HG02943 (cell line): ENCODE data around the gene EED.
"Not testable (repeated sequence)": the region's sequence is repeated elsewhere in the genome, so short reads cannot be mapped to it uniquely, and the experiment has no call there.

Source experiments
- ATAC-seq: cut with Tn5 transposase; IDR thresholded peaks from one replicate; pipeline ENCODE4 v1.9.1; 2021; ENCODE audit warnings: mild to moderate bottlenecking, low read depth, moderate library complexity; ENCODE audit not compliant: unreplicated experiment

The EED gene

GRCh38 chr11:86218125-86219084 lies 26.1 kb upstream of the EED start:
- peak; percentile 39 for ATAC-seq

GRCh38 chr11:86219311-86220193 lies 25.0 kb upstream of the EED start:
- peak; percentile 81 for ATAC-seq

GRCh38 chr11:86220653-86221052 lies 23.9 kb upstream of the EED start:
- no peak for ATAC-seq

- ATAC-seq = no peak
Observed at GRCh38 chr11:86222081-86222480, 22.5 kb upstream of the EED start.

GRCh38 chr11:86224575-86224974 lies 20.0 kb upstream of the EED start:
- ATAC-seq = not testable (repeated sequence)

GRCh38 chr11:86225344-86225743 lies 19.2 kb upstream of the EED start:
- not testable (repeated sequence) for ATAC-seq

- ATAC-seq = no peak
Observed at GRCh38 chr11:86228269-86229038, 16.1 kb upstream of the EED start.

- ATAC-seq = not testable (repeated sequence)
Observed at GRCh38 chr11:86229039-86229330, 15.6 kb upstream of the EED start.

- no peak for ATAC-seq
Observed at GRCh38 chr11:86230179-86230804, 14.3 kb upstream of the EED start.

GRCh38 chr11:86230921-86231434 lies 13.6 kb upstream of the EED start:
- no peak for ATAC-seq

GRCh38 chr11:86232556-86232955 lies 12.0 kb upstream of the EED start:
- no peak for ATAC-seq

GRCh38 chr11:86234831-86235461 lies 9.6 kb upstream of the EED start:
- ATAC-seq = no peak

GRCh38 chr11:86237267-86237804 lies 7.2 kb upstream of the EED start:
- no peak for ATAC-seq

GRCh38 chr11:86240164-86240563 lies 4.4 kb upstream of the EED start:
- ATAC-seq = no peak

GRCh38 chr11:86241956-86242535 lies 2.5 kb upstream of the EED start:
- ATAC-seq = no peak

GRCh38 chr11:86243396-86243795 lies 1.2 kb upstream of the EED start:
- no peak for ATAC-seq

- peak; percentile 72 for ATAC-seq
Observed at GRCh38 chr11:86244063-86244521, 461 bp upstream of the EED start.

- no peak for ATAC-seq
Observed at GRCh38 chr11:86245369-86246292, 1.1 kb downstream of the EED start.
